ENCODE measurements around the gene HEBP1.

GRCh38 chr12:12951504-12951903 lies 48.6 kb downstream of the HEBP1 start:
- TF ChIP-seq POLR2A (IDR thresholded peaks at IDR 0.05; ENCODE audit: low read length), result no peak
- no peak for TF ChIP-seq GATA1 (IDR thresholded peaks at IDR 0.05; ENCODE audit: low read depth, low read length)

Measured in erythroblast (primary cell).